A549 (cell line): ENCODE results near the gene PCNX2.

Experiments
- CHD2 ChIP-seq: fragments of 150-350 bp; IDR thresholded peaks from 2 replicates; pipeline ENCODE4 v1.6.1; 2014; ENCODE audit warnings: low read length; ENCODE audit not compliant: partially characterized antibody
- EP300 ChIP-seq, 2 experiments: fragments of >200 bp; sonication (Bioruptor Twin); formaldehyde crosslinking; IDR thresholded peaks; 2 replicates in 1 of 2; 3 replicates in 1 of 2; pipeline ENCODE4 v1.6.1; 2016 to 2017
- ESRRA ChIP-seq: fragments of 150-350 bp; IDR thresholded peaks from 2 replicates; pipeline ENCODE4 v1.6.1; 2014; ENCODE audit warnings: mild to moderate bottlenecking, low read length, borderline replicate concordance
- HEYL ChIP-seq: fragments of 250-450 bp; sonication (Bioruptor Pico); IDR thresholded peaks from 2 replicates; pipeline ENCODE4 v1.8.0; 2021; ENCODE audit warnings: mild to moderate bottlenecking, moderate library complexity
- HOXA7 ChIP-seq: fragments of 250-450 bp; sonication (Bioruptor Pico); IDR thresholded peaks from 2 replicates; pipeline ENCODE4 v1.5.0; 2020; ENCODE audit warnings: mild to moderate bottlenecking, moderate library complexity
- KDM1A ChIP-seq: fragments of 200-600 bp; sonication (generic); IDR thresholded peaks from 2 replicates; pipeline ENCODE4 v1.6.1; 2016; ENCODE audit warnings: low read depth, mild to moderate bottlenecking
- MAZ ChIP-seq: fragments of 150-350 bp; IDR thresholded peaks from 2 replicates; pipeline ENCODE4 v1.6.1; 2014; ENCODE audit warnings: antibody characterized with exemption, low read depth, low read length, borderline replicate concordance
- TF ChIP-seq, protein P1 (sequence below): fragments of >200 bp; sonication (Bioruptor Twin); formaldehyde crosslinking; IDR thresholded peaks from 3 replicates; pipeline ENCODE4 v1.5.1; 2016

DNA sequence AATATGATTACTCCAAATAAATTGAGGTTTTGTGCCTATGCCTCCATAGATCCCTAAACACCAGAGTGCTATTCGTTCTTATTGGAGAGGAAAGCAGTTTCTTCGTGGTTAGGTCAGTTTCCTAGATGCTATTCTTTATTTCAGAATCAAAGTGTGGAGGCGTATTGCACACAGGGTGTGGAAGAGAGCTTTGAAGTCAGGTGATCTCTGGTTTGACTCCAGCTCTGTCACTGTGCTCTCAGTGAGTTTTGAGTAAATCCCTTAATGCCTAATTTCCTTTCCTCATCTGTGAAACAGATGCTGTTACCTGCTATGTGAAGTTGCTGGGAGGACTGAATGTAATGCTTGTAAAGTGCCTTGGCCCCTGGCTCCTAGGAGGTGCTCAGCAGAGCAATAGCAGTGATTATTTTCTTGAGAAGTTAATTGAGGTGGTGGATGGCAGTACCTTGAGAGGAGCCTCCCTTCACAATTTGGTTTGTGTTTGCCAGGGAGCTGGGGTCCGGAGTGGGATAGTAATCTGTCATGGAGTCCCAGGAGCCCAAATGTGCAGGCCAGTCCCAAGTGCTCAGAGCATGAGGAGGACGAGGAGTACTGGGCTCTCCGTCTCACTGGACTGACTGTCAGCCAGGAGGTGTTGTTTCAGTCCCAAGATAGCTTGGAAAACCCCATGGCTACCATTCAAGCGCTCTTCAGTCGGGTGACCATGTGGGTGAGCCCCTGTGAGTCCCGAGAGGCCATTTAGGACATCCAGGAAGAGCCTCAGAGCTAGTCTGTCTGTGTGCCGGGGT, 330.2 kb downstream of the PCNX2 start:
- TF ChIP-seq HEYL (CRISPR knock-in tag) (no peak), KDM1A (no peak), EP300 (IDR thresholded peaks at IDR 0.05) (no peak), MAZ (no peak), CHD2 (no peak), HOXA7 (CRISPR knock-in tag) (no peak), ESRRA (no peak)
- TF ChIP-seq, protein P1, sequence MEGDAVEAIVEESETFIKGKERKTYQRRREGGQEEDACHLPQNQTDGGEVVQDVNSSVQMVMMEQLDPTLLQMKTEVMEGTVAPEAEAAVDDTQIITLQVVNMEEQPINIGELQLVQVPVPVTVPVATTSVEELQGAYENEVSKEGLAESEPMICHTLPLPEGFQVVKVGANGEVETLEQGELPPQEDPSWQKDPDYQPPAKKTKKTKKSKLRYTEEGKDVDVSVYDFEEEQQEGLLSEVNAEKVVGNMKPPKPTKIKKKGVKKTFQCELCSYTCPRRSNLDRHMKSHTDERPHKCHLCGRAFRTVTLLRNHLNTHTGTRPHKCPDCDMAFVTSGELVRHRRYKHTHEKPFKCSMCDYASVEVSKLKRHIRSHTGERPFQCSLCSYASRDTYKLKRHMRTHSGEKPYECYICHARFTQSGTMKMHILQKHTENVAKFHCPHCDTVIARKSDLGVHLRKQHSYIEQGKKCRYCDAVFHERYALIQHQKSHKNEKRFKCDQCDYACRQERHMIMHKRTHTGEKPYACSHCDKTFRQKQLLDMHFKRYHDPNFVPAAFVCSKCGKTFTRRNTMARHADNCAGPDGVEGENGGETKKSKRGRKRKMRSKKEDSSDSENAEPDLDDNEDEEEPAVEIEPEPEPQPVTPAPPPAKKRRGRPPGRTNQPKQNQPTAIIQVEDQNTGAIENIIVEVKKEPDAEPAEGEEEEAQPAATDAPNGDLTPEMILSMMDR: no peak
